Measurements from ENCODE around the gene PATL2. TPM values are rescaled to one million over a fixed set of nuclear protein-coding genes. Genes with fewer than 3 reads are reported as not detected.

PATL2 gene
- total and polyA plus RNA-seq, 2 donors (not counting 3 experiments of a cell fraction or from before 2014, with no cell fraction given) = 0.18 TPM; not detected in 1

- H3K27ac ChIP-seq (ENCODE audit: insufficient read depth, low read depth, low read length) = no peak within 1 kb of the TSS
- H3K36me3 ChIP-seq (ENCODE audit: control insufficient read depth in 2 of 2, extremely low read depth in 1 of 2, insufficient read depth in 2 of 2, low read length in 2 of 2) = peaks cover 0 to 2% of the 10 kb centered on the region in 2 experiments
- POLR2A ChIA-PET = interaction anchor here (0.6 to 2.9 kb wide), 4 partner anchors 21 to 46 kb away, joined by 3 to 20 read pairs (median 3); partner anchors contain the start of genes B2M and PATL2
- no peaks in the 10 kb centered on the region for H4K20me1 ChIP-seq (replicated peaks; ENCODE audit: control insufficient read depth, extremely low read depth, insufficient read depth, low read length)
- no peak within 1 kb of the TSS for H3K4me3 ChIP-seq (replicated peaks in 1 of 3; ENCODE audit: insufficient read depth in 1 of 3, low read depth in 1 of 3, low read length in 3 of 3)
- no peak within 1 kb of the TSS for H2AFZ ChIP-seq (ENCODE audit: low read depth, low read length)
- no peaks in the 10 kb centered on the region for H3K27me3 ChIP-seq (ENCODE audit: control insufficient read depth in 2 of 2, insufficient read depth in 2 of 2, low read length in 2 of 2)
- BruUV-seq (replicated peaks) = no TSS peak
- CTCF ChIA-PET = interaction anchor here (0.7 to 5.0 kb wide), 20 partner anchors 9 to 157 kb away, joined by 3 to 107 read pairs (median 4); partner anchors contain the start of genes B2M, PATL2 and SPG11
- no peak for TF ChIP-seq MYC (IDR thresholded peaks at IDR 0.05; ENCODE audit: low read depth, low read length)
- no peak for TF ChIP-seq POLR2A (IDR thresholded peaks at IDR 0.05; ENCODE audit: low read depth, low read length)
- TF ChIP-seq EZH2 (IDR thresholded peaks at IDR 0.05; ENCODE audit: borderline replicate concordance, low read depth, low read length, severe bottlenecking) = no peak
- TF ChIP-seq CTCF (IDR thresholded peaks at IDR 0.05; ENCODE audit: extremely low read depth in 1 of 2, insufficient read depth in 1 of 2, low read depth in 1 of 2, low read length in 2 of 2) = no peak
- TF ChIP-seq MAX (IDR thresholded peaks at IDR 0.05; ENCODE audit: insufficient read depth, insufficient read length) = no peak
- TF ChIP-seq GATA2 (IDR thresholded peaks at IDR 0.05; ENCODE audit: insufficient read depth, insufficient read length, low read depth, low read length) = no peak
- no peak for TF ChIP-seq FOS (IDR thresholded peaks at IDR 0.05; ENCODE audit: borderline replicate concordance, insufficient read depth, low read length)
- no peak for TF ChIP-seq POLR2AphosphoS5 (IDR thresholded peaks at IDR 0.05; ENCODE audit: insufficient read depth, low read depth, low read length)
- TF ChIP-seq JUN (IDR thresholded peaks at IDR 0.05; ENCODE audit: borderline replicate concordance, insufficient read depth, insufficient read length, low read depth) = no peak
- intact Hi-C loops (cut with micrococcal nuclease) (no loop called here), dilution Hi-C loops (cut with MboI; ENCODE audit: extremely low pct_ligation_motif_present, low sequenced_read_pairs) (loop anchor here (25.0 kb wide), 1 partner anchor 149 kb away; no protein-coding TSS in a partner anchor)
- DNase-seq (ENCODE audit: low read depth, low spot score) (no peak), FAIRE-seq (no peak)
- peaks cover 2% of the 10 kb centered on the region for H3K4me1 ChIP-seq (ENCODE audit: control insufficient read depth, extremely low read depth, insufficient read depth, low read length)
- no peaks in the 10 kb centered on the region for H3K9me3 ChIP-seq (replicated peaks; ENCODE audit: control insufficient read depth, insufficient read depth, low read length)
- H3K9ac ChIP-seq (replicated peaks; ENCODE audit: extremely low read depth, insufficient read depth, low read length) = no peak within 1 kb of the TSS
- no peaks in the 10 kb centered on the region for H3K79me2 ChIP-seq (ENCODE audit: control insufficient read depth, insufficient read depth, low read length)
- H3K4me2 ChIP-seq (ENCODE audit: insufficient read depth, low read length) = no peak within 1 kb of the TSS
- no peaks in the 10 kb centered on the region for H3K9me1 ChIP-seq (replicated peaks; ENCODE audit: control insufficient read depth, extremely low read depth, insufficient read depth, low read length)
These were observed 25.1 kb upstream of the PATL2 start, which contains the start of gene TRIM69 for GRCh38 chr15:44736181-44736765. TRIM69 (plus strand) TSS chr15:44736528; CDS start chr15:44736705, 177 bp downstream.
